Heart left ventricle (tissue), 16 donors: ENCODE results near the gene ATRNL1. TPM values are rescaled to one million over a fixed set of nuclear protein-coding genes. Genes with fewer than 3 reads are reported as not detected.

Source experiments
- ATAC-seq, 4 donors: fragments of 200-7000 bp; cut with Tn5 transposase; one replicate each; pipeline ENCODE4 v1.9.1; 2020 to 2022; ENCODE audit warnings: moderate library complexity in 4 of 4, mild to moderate bottlenecking in 3 of 4, moderate number of reproducible peaks in 1 of 4
- DNase-seq, 5 donors: peaks; one replicate each; pipeline ENCODE4 v3.0.0-alpha.2; 2020
- H3K27ac ChIP-seq, 12 donors: fragments of 200-600 bp; sonication (generic) in 4 of 12; one replicate each; pipeline versions ENCODE4 v1.5.0 to v1.8.0; 2016 to 2022; ENCODE audit warnings: mild to moderate bottlenecking in 2 of 12
- H3K27me3 ChIP-seq, 9 donors: fragments of 200-600 bp; sonication (generic) in 2 of 9; one replicate each; pipeline versions ENCODE4 v1.5.1 to v1.8.0; 2016 to 2022; ENCODE audit warnings: mild to moderate bottlenecking in 3 of 9
- H3K36me3 ChIP-seq, 9 donors: fragments of 200-600 bp; sonication (generic) in 2 of 9; one replicate each; pipeline versions ENCODE4 v1.5.0 to v1.8.0; 2018 to 2022; ENCODE audit warnings: mild to moderate bottlenecking in 2 of 9
- H3K4me1 ChIP-seq, 12 donors: fragments of 200-600 bp; sonication (generic) in 4 of 12; one replicate each; pipeline versions ENCODE4 v1.5.0 to v1.8.0; 2016 to 2022; ENCODE audit warnings: mild to moderate bottlenecking in 3 of 12
- H3K4me3 ChIP-seq, 12 donors: fragments of 200-600 bp; sonication (generic) in 4 of 12; one replicate each; pipeline versions ENCODE4 v1.5.0 to v1.8.0; 2017 to 2022; ENCODE audit warnings: mild to moderate bottlenecking in 9 of 12, moderate library complexity in 4 of 12
- H3K9me3 ChIP-seq, 12 donors: fragments of 200-600 bp; sonication (generic) in 4 of 12; one replicate each; pipeline versions ENCODE4 v1.5.0 to v1.8.0; 2016 to 2022; ENCODE audit warnings: mild to moderate bottlenecking in 1 of 12
- CTCF ChIP-seq, 12 donors: fragments of 200-600 bp; sonication (generic) in 4 of 12; IDR thresholded peaks; one replicate each; pipeline versions ENCODE4 v1.5.0 to v1.8.0; 2018 to 2022; ENCODE audit warnings: antibody characterized with exemption in 12 of 12, mild to moderate bottlenecking in 5 of 12
- POLR2A ChIP-seq, 2 donors: fragments of 450-650 bp; IDR thresholded peaks; one replicate each; pipeline ENCODE4 v1.6.1; 2017; ENCODE audit warnings: antibody characterized with exemption in 2 of 2, mild to moderate bottlenecking in 2 of 2, moderate library complexity in 2 of 2
- WGBS, 4 donors: extraction: QIAGEN DNeasy Blood & Tissue Kit in 2 of 4; methylation state at CpG; one replicate each; pipeline versions ENCODE4 v1.1.5 to v1.1.7; 2013 to 2018; 5-methylcytosine and 5-hydroxymethylcytosine counted together
- intact Hi-C, 10 donors: fragments of 100-400 bp; cut with DNase I; formaldehyde crosslinking; loops; one replicate each; pipeline versions ENCODE4 v1.11.1 to v1.14.2; 2022
- polyA plus RNA-seq, 2 donors: library from polyadenylated mRNA; stranded (reverse); fragments of 200-250 nt; gene quantifications; one replicate each; pipeline ENCODE4 v1.2.3, GENCODE V29; 2013
- total RNA-seq, 9 donors: library from RNA; depleted of rRNA in 2 of 9; stranded (reverse); fragments of >200 nt in 2 of 9; fragmentation: NEBNext Ultra II Directional in 3 of 9; extraction: Animal tissue kit (Norgen Biotek cat#: 25700) in 3 of 9; gene quantifications; one replicate each; pipeline versions ENCODE4 v1.1.0 to v1.2.4, GENCODE V29; 2016 to 2023
- donor health status: ischemic (EF 13 %, LVEDD 7.1; RV severe dilation, severe dysfunction).
- donor health status: healthy with polysubstance abuse.
- donor health status: DM: no; HTN: yes; CAD: no.
- donor health status: DM: no; HTN: no; CAD: no.
- donor health status: ischemic (EF 25% LVEDD 6.9; RV normal size, moderate dysfunction).
- donor health status: ischemic (EF 25% LVEDD 5.7; RV mildly dilated, moderate dysfunction).
- donor health status: healthy.
- donor health status: DM: yes; HTN: yes; CAD: no.
- donor health status: ischemic (EF 35%, LVEDD 5.7; RV mildly dilated, moderate dysfunction).
- donor health status: nonischemic (EF 11% LVEDD 7.7; RV severe dilation, severe dysfunction).
- donor health status: DM: yes; HTN: yes; CAD: no.
- donor health status: PGD.
- donor health status: ischemic (EF 29% LVEDD 5.4; RV normal size, mild dysfunction).
- donor health status: nonischemic (EF 23%, LVEDD 6.1; RV moderate dilation, normal function).

ATRNL1 gene
- total and polyA plus RNA-seq, 11 donors, result 0.13 to 28.5 (median 3.0) TPM

GRCh38 chr10:115711306-115711705, 618.1 kb downstream of the ATRNL1 start:
- H3K4me1 ChIP-seq, result no peaks in the 10 kb centered on the region
- no peak overlapping the region for H3K27ac ChIP-seq
- DNase-seq, result no peak
- H3K36me3 ChIP-seq, result no peaks in the 10 kb centered on the region
- H3K27me3 ChIP-seq, result no peaks in the 10 kb centered on the region
- no peak for ATAC-seq
- 68 to 83% (median 76%) methylated on average over 1 of the region's 1 CpG for WGBS, 4 donors
- intact Hi-C loops, result loop anchor here in 1 of 10 donors (10.0 kb wide), 1 partner anchor 673 kb away; no protein-coding TSS in a partner anchor
- no peak overlapping the region for H3K4me3 ChIP-seq
- no peak for TF ChIP-seq CTCF (IDR thresholded peaks at IDR 0.05)
- TF ChIP-seq POLR2A (IDR thresholded peaks at IDR 0.05), result no peak
- no peaks in the 10 kb centered on the region for H3K9me3 ChIP-seq

- H3K27me3 ChIP-seq, result no peaks in the 10 kb centered on the region
- TF ChIP-seq CTCF (IDR thresholded peaks at IDR 0.05), result no peak
- TF ChIP-seq POLR2A (IDR thresholded peaks at IDR 0.05), result no peak
- H3K4me3 ChIP-seq, result no peak overlapping the region
- intact Hi-C loops, result no loop called here
- no peak for ATAC-seq
- H3K36me3 ChIP-seq, result no peaks in the 10 kb centered on the region
- DNase-seq, result no peak
- H3K27ac ChIP-seq, result no peak overlapping the region
- WGBS, 4 donors, result 79 to 94% (median 86%) methylated on average over 2 of the region's 2 CpGs
- no peaks in the 10 kb centered on the region for H3K9me3 ChIP-seq
- no peaks in the 10 kb centered on the region for H3K4me1 ChIP-seq
Measured at GRCh38 chr10:115720121-115720520, 627.0 kb downstream of the ATRNL1 start.

- no peak for ATAC-seq
- H3K4me3 ChIP-seq, result no peak overlapping the region
Measured at GRCh38 chr10:115727129-115727528, 634.0 kb downstream of the ATRNL1 start.

GRCh38 chr10:115744089-115744488, 650.9 kb downstream of the ATRNL1 start:
- no peak for DNase-seq
- TF ChIP-seq POLR2A (IDR thresholded peaks at IDR 0.05), result no peak
- TF ChIP-seq CTCF (IDR thresholded peaks at IDR 0.05), result no peak
- Histone ChIP-seq H3K4me1 (no peaks in the 10 kb centered on the region), H3K4me3 (no peak overlapping the region), H3K9me3 (no peaks in the 10 kb centered on the region), H3K27ac (no peak overlapping the region), H3K36me3 (no peaks in the 10 kb centered on the region), H3K27me3 (no peaks in the 10 kb centered on the region)
- intact Hi-C loops, result no loop called here
- no peak for ATAC-seq
- 81 to 92% (median 86%) methylated on average over 1 of the region's 1 CpG for WGBS, 4 donors

More at GRCh38 chr10:115727129-115727528, 634.0 kb downstream of the ATRNL1 start:
- Histone ChIP-seq H3K9me3 (no peaks in the 10 kb centered on the region), H3K27me3 (no peaks in the 10 kb centered on the region), H3K36me3 (no peaks in the 10 kb centered on the region), H3K27ac (no peak overlapping the region), H3K4me1 (no peaks in the 10 kb centered on the region)
- intact Hi-C loops, result no loop called here
- no peak for TF ChIP-seq POLR2A (IDR thresholded peaks at IDR 0.05)
- no peak for TF ChIP-seq CTCF (IDR thresholded peaks at IDR 0.05)
- no peak for DNase-seq
- WGBS, 4 donors, result 78 to 86% (median 82%) methylated on average over 5 of the region's 5 CpGs
